ENCODE measurements around the gene TXLNG. TPM values are rescaled to one million over a fixed set of nuclear protein-coding genes. Genes with fewer than 3 reads are reported as not detected.

TXLNG gene
- total and polyA plus RNA-seq, 2 of the 13 experiments (the other 11 are each of a cell fraction or from before 2014, with no cell fraction given) = 13.1 to 15.5 TPM

DNA sequence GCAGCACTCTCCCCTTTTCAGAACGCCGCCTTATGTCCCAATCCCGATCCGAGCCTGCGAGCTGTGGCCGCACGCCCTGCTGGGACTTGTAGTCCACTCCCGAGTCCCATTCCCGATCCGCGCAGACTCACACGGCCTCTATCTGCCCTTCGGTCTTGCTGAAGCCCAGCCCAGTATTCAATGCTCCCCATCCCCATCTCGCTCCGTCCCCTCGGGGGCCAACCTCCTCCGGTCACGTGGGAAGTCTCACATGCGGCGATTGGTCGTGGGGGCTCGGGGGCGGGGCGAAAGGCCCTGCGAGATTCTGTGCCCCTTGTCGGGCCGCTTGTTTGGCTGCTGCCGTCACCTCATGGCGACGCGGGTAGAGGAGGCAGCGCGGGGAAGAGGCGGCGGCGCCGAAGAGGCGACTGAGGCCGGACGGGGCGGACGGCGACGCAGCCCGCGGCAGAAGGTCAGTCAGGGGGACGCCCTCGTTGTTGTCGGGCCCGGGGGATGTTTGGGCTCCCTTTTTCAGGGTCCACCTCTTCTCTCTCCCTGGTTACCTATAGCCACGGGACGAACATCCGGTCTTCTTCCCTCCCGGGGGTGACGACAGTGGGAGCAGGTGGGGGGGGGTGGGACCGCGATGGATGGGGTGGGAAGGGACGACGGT lies at the start of gene TXLNG (continued):
- TF ChIP-seq RXRB (CRISPR knock-in tag; IDR thresholded peaks at IDR 0.05; ENCODE audit: borderline replicate concordance) (peak; percentile 11; the same call in 1 of the 2 replicates), IRF2 (CRISPR knock-in tag; IDR thresholded peaks at IDR 0.05) (0 out of 2 replicates have a peak, but pooled peaks have one; percentile 48), ZNF709 (CRISPR knock-in tag; IDR thresholded peaks at IDR 0.05) (0 out of 2 replicates have a peak, but pooled peaks have one; percentile 31), ZNF761 (CRISPR knock-in tag; conservative IDR thresholded peaks at IDR 0.05) (0 out of 2 replicates have a peak, but pooled peaks have one; percentile 25), NFYB (CRISPR knock-in tag; IDR thresholded peaks at IDR 0.05) (peak; percentile 74), RFX3 (CRISPR knock-in tag; IDR thresholded peaks at IDR 0.05) (no peak), THAP11 (CRISPR knock-in tag; IDR thresholded peaks at IDR 0.05) (peak; percentile 98), MEF2D (CRISPR knock-in tag; IDR thresholded peaks at IDR 0.05) (no peak), ZNF883 (CRISPR knock-in tag; IDR thresholded peaks at IDR 0.05; ENCODE audit: not compliant biosample characterization) (no peak), ZFP90 (CRISPR knock-in tag; IDR thresholded peaks at IDR 0.05; ENCODE audit: borderline replicate concordance) (no peak), POLR2G (IDR thresholded peaks at IDR 0.05; ENCODE audit: low read depth, low read length) (peak; percentile 87), ATAD3A (CRISPR knock-in tag; IDR thresholded peaks at IDR 0.05) (no peak), TSC22D2 (CRISPR knock-in tag; IDR thresholded peaks at IDR 0.05; ENCODE audit: borderline replicate concordance) (no peak), PHF8 (CRISPR knock-in tag; IDR thresholded peaks at IDR 0.05) (peak; percentile 80), SOX13 (IDR thresholded peaks at IDR 0.05) (no peak), SOX13 (CRISPR knock-in tag; conservative IDR thresholded peaks at IDR 0.05 in 1 of 2, IDR thresholded peaks at IDR 0.05 in 1 of 2) (no peak), ZNF20 (CRISPR knock-in tag; IDR thresholded peaks at IDR 0.05) (no peak)
- TF ChIP-seq, protein P1, sequence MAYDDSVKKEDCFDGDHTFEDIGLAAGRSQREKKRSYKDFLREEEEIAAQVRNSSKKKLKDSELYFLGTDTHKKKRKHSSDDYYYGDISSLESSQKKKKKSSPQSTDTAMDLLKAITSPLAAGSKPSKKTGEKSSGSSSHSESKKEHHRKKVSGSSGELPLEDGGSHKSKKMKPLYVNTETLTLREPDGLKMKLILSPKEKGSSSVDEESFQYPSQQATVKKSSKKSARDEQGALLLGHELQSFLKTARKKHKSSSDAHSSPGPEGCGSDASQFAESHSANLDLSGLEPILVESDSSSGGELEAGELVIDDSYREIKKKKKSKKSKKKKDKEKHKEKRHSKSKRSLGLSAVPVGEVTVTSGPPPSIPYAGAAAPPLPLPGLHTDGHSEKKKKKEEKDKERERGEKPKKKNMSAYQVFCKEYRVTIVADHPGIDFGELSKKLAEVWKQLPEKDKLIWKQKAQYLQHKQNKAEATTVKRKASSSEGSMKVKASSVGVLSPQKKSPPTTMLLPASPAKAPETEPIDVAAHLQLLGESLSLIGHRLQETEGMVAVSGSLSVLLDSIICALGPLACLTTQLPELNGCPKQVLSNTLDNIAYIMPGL (CRISPR knock-in tag; IDR thresholded peaks at IDR 0.05; ENCODE audit: borderline replicate concordance in 1 of 2, low read depth in 1 of 2) = 0 out of 4 replicates have a peak, but pooled peaks of 1 of the 2 experiments have one; percentile 24
- TF ChIP-seq, protein P2, sequence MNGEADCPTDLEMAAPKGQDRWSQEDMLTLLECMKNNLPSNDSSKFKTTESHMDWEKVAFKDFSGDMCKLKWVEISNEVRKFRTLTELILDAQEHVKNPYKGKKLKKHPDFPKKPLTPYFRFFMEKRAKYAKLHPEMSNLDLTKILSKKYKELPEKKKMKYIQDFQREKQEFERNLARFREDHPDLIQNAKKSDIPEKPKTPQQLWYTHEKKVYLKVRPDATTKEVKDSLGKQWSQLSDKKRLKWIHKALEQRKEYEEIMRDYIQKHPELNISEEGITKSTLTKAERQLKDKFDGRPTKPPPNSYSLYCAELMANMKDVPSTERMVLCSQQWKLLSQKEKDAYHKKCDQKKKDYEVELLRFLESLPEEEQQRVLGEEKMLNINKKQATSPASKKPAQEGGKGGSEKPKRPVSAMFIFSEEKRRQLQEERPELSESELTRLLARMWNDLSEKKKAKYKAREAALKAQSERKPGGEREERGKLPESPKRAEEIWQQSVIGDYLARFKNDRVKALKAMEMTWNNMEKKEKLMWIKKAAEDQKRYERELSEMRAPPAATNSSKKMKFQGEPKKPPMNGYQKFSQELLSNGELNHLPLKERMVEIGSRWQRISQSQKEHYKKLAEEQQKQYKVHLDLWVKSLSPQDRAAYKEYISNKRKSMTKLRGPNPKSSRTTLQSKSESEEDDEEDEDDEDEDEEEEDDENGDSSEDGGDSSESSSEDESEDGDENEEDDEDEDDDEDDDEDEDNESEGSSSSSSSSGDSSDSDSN (CRISPR knock-in tag; IDR thresholded peaks at IDR 0.05) = peak; percentile 54
- TF ChIP-seq, protein P3, sequence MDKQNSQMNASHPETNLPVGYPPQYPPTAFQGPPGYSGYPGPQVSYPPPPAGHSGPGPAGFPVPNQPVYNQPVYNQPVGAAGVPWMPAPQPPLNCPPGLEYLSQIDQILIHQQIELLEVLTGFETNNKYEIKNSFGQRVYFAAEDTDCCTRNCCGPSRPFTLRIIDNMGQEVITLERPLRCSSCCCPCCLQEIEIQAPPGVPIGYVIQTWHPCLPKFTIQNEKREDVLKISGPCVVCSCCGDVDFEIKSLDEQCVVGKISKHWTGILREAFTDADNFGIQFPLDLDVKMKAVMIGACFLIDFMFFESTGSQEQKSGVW (CRISPR knock-in tag; IDR thresholded peaks at IDR 0.05; ENCODE audit: borderline replicate concordance) = no peak
- TF ChIP-seq, protein P4, sequence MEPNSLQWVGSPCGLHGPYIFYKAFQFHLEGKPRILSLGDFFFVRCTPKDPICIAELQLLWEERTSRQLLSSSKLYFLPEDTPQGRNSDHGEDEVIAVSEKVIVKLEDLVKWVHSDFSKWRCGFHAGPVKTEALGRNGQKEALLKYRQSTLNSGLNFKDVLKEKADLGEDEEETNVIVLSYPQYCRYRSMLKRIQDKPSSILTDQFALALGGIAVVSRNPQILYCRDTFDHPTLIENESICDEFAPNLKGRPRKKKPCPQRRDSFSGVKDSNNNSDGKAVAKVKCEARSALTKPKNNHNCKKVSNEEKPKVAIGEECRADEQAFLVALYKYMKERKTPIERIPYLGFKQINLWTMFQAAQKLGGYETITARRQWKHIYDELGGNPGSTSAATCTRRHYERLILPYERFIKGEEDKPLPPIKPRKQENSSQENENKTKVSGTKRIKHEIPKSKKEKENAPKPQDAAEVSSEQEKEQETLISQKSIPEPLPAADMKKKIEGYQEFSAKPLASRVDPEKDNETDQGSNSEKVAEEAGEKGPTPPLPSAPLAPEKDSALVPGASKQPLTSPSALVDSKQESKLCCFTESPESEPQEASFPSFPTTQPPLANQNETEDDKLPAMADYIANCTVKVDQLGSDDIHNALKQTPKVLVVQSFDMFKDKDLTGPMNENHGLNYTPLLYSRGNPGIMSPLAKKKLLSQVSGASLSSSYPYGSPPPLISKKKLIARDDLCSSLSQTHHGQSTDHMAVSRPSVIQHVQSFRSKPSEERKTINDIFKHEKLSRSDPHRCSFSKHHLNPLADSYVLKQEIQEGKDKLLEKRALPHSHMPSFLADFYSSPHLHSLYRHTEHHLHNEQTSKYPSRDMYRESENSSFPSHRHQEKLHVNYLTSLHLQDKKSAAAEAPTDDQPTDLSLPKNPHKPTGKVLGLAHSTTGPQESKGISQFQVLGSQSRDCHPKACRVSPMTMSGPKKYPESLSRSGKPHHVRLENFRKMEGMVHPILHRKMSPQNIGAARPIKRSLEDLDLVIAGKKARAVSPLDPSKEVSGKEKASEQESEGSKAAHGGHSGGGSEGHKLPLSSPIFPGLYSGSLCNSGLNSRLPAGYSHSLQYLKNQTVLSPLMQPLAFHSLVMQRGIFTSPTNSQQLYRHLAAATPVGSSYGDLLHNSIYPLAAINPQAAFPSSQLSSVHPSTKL (CRISPR knock-in tag; IDR thresholded peaks at IDR 0.05) = no peak
